Measurements from ENCODE around the gene EIF2A. TPM values are rescaled to one million over a fixed set of nuclear protein-coding genes. Genes with fewer than 3 reads are reported as not detected.
A peak's percentile ranks its signal among the peaks of the same experiment; 100 is the strongest.

The EIF2A gene
- total RNA-seq, 1 experiment from 2014 or later, result 74.1 TPM

GRCh38 chr3:150603980-150604319, 57.4 kb downstream of the EIF2A start:
- Histone ChIP-seq H3K79me1 (ENCODE audit: insufficient read depth, low read depth, low read length, poor library complexity, severe bottlenecking) (peaks cover 2% of the 10 kb centered on the region), H3K79me2 (ENCODE audit: insufficient read depth, low read length) (peaks cover 24% of the 10 kb centered on the region; the same call in 1 of the 2 replicates), H3K23me2 (ENCODE audit: insufficient read length, low read depth, low read length, poor library complexity, severe bottlenecking) (peaks cover 6% of the 10 kb centered on the region), H4K5ac (ENCODE audit: insufficient read length, low read depth, low read length) (no peak overlapping the region), H3K14ac (ENCODE audit: insufficient read depth, low read length) (peak overlapping the region; percentile 6; the same call in 1 of the 2 replicates), H3K9me3 (ENCODE audit: control insufficient read depth, low read depth, low read length) (no peaks in the 10 kb centered on the region), H3K56ac (ENCODE audit: insufficient read length, low read depth, low read length) (no peak overlapping the region), H3T11ph (ENCODE audit: low read length) (no peak overlapping the region), H4K8ac (replicated peaks; ENCODE audit: insufficient read length, low read depth, low read length) (no peak overlapping the region), H3K9ac (ENCODE audit: extremely low read depth, insufficient read length, low read length) (peak overlapping the region; percentile 63), H3K18ac (ENCODE audit: insufficient read length, low read depth, low read length) (no peak overlapping the region), H2BK20ac (ENCODE audit: low read depth, low read length, poor library complexity, severe bottlenecking) (no peak overlapping the region), H2BK12ac (ENCODE audit: insufficient read length, low read depth, low read length) (no peak overlapping the region), H2BK120ac (ENCODE audit: low read depth, low read length, poor library complexity, severe bottlenecking) (no peak overlapping the region), H4K91ac (ENCODE audit: insufficient read length, low read depth, low read length) (no peak overlapping the region), H3K4me2 (ENCODE audit: insufficient read depth, insufficient read length, low read length) (peak overlapping the region; percentile 97), H2AK5ac (ENCODE audit: insufficient read length, low read length) (no peak overlapping the region), H2BK15ac (ENCODE audit: low read depth, low read length) (no peak overlapping the region), H3K23ac (ENCODE audit: insufficient read length, low read depth, low read length) (no peak overlapping the region), H3K4me1 (ENCODE audit: insufficient read depth, low read length) (peaks cover 11% of the 10 kb centered on the region), H2BK5ac (ENCODE audit: insufficient read length, low read length) (no peak overlapping the region), H3K4ac (ENCODE audit: low read depth, low read length) (no peak overlapping the region), H3K27ac (ENCODE audit: insufficient read length, low read depth, low read length) (no peak overlapping the region), H4K20me1 (ENCODE audit: control insufficient read depth, insufficient read depth, insufficient read length) (no peaks in the 10 kb centered on the region), H2AFZ (ENCODE audit: low read length) (no peak overlapping the region), H3K27me3 (ENCODE audit: insufficient read depth, low read length) (no peaks in the 10 kb centered on the region)
- TF ChIP-seq CTCF (conservative IDR thresholded peaks at IDR 0.05), result no peak
- DNase-seq, result no peak
- Mint-ChIP-seq H3K9me3 (no peaks in the 10 kb centered on the region), H3K27me3 (ENCODE audit: low read depth) (no peaks in the 10 kb centered on the region), H3K27ac (peak overlapping the region; percentile 83 to 99 (median 98)), H3K4me3 (peak overlapping the region; percentile 93 to 96), H3K36me3 (ENCODE audit: insufficient read depth in 1 of 3, low read depth in 3 of 3) (peaks cover 6 to 21% (median 20%) of the 10 kb centered on the region in 3 experiments), H3K4me1 (peaks cover 56 to 71% of the 10 kb centered on the region in 2 experiments)
- WGBS (ENCODE audit: extremely low coverage, insufficient read length, low lambda C conversion rate), result no CpG with 5 or more reads among the region's 11 CpGs

Measured in H9 (cell line).